Upper lobe of left lung (tissue), 6 donors: Measurements from ENCODE around the gene SLC25A29. TPM values are rescaled to one million over a fixed set of nuclear protein-coding genes. Genes with fewer than 3 reads are reported as not detected.
A peak's percentile ranks its signal among the peaks of the same experiment; 100 is the strongest.

Experiments used
- ATAC-seq, 2 donors: fragments of 200-7000 bp; cut with Tn5 transposase; one replicate each; pipeline ENCODE4 v1.9.1; 2022; ENCODE audit warnings: mild to moderate bottlenecking in 2 of 2, moderate library complexity in 2 of 2; ENCODE audit not compliant: low FRiP score in 2 of 2
- DNase-seq, 2 donors: peaks; one replicate each; pipeline ENCODE4 v3.0.0-alpha.2; 2019 to 2020
- H3K27ac ChIP-seq, 4 donors: fragments of 200-600 bp; sonication (generic); one replicate each; pipeline ENCODE4 v1.5.1; 2016 to 2019
- H3K27me3 ChIP-seq, 4 donors: fragments of 200-600 bp; sonication (generic); one replicate each; pipeline ENCODE4 v1.5.1; 2017 to 2019
- H3K36me3 ChIP-seq, 4 donors: fragments of 200-600 bp; sonication (generic); one replicate each; pipeline ENCODE4 v1.5.1; 2016 to 2019
- H3K4me1 ChIP-seq, 4 donors: fragments of 200-600 bp; sonication (generic); one replicate each; pipeline ENCODE4 v1.5.1; 2018 to 2019
- H3K4me3 ChIP-seq, 4 donors: fragments of 200-600 bp; sonication (generic); one replicate each; pipeline ENCODE4 v1.5.1; 2017 to 2019; ENCODE audit warnings: mild to moderate bottlenecking in 2 of 4, moderate library complexity in 1 of 4
- H3K9me3 ChIP-seq, 4 donors: fragments of 200-600 bp; sonication (generic); one replicate each; pipeline ENCODE4 v1.5.1; 2018 to 2019
- CTCF ChIP-seq, 6 experiments: fragments of 450-650 bp in 4 of 6; fragments of 200-600 bp in 2 of 6; sonication (generic) in 2 of 6; IDR thresholded peaks; one replicate each; pipeline ENCODE4 v1.5.1; 2016 to 2019; ENCODE audit warnings: antibody characterized with exemption in 6 of 6
- EP300 ChIP-seq, 4 donors: sonication (generic); formaldehyde crosslinking; IDR thresholded peaks; one replicate each; pipeline ENCODE4 v1.5.1; 2017; ENCODE audit warnings: antibody characterized with exemption in 4 of 4, control low read depth in 2 of 4
- POLR2A ChIP-seq, 4 donors: fragments of 450-650 bp; IDR thresholded peaks; one replicate each; pipeline ENCODE4 v1.5.1; 2016 to 2017; ENCODE audit warnings: antibody characterized with exemption in 4 of 4, mild to moderate bottlenecking in 2 of 4
- POLR2AphosphoS5 ChIP-seq, 2 donors: sonication (generic); formaldehyde crosslinking; IDR thresholded peaks; one replicate each; pipeline ENCODE4 v1.5.1; 2017; ENCODE audit warnings: antibody characterized with exemption in 2 of 2
- WGBS, 2 donors: methylation state at CpG; one replicate each; pipeline ENCODE4 v1.1.5; 2017 to 2018; 5-methylcytosine and 5-hydroxymethylcytosine counted together
- total RNA-seq, 6 donors: library from RNA; depleted of rRNA in 4 of 6; stranded (reverse); fragments of >200 nt in 4 of 6; gene quantifications; one replicate each; pipeline versions ENCODE4 v1.1.0 to v1.2.1, GENCODE V29; 2016 to 2021
- donor health status: DM: no; HTN: no; CAD: no; lungs with moderate emphysema.
- donor health status: DM: no; HTN: yes; CAD: no; lungs with severe emphysema.

SLC25A29 gene
- total RNA-seq, 6 donors from 2014 or later: 81.5 to 275 (median 96.6) TPM

- ATAC-seq: no peak
- Histone ChIP-seq H3K4me3 (no peak overlapping the region), H3K9me3 (no peaks in the 10 kb centered on the region), H3K4me1 (peaks cover 18 to 30% (median 25%) of the 10 kb centered on the region in 4 donors), H3K36me3 (peaks cover 9 to 29% (median 24%) of the 10 kb centered on the region in 4 donors), H3K27me3 (no peaks in the 10 kb centered on the region), H3K27ac (no peak overlapping the region)
- no peak for TF ChIP-seq CTCF (IDR thresholded peaks at IDR 0.05)
- no peak for DNase-seq
- 85 to 95% methylated on average over 16 of the region's 16 CpGs for WGBS, 2 donors
These were observed 10.7 kb downstream of the SLC25A29 start for GRCh38 chr14:100295376-100296105.

DNA sequence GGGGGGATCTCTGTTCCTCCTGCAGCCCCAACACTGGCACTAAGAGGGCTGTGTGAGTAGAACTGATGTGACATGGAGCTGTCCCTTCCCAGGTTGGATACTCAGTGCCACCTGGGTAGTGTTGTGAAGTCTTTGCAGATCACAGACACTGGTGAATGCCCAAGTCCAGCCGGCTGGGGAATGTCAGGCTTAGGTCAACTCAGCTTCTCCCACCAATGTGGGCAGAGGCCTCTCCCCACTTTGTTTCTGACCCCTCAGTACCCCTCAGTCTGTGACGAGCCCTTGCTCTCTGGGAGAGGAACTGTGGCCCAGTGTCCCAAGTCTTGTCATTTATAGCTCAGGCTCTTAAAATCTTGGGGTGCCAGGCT lies 11.3 kb downstream of the SLC25A29 start:
- no peaks in the 10 kb centered on the region for H3K27me3 ChIP-seq
- 86 to 90% methylated on average over 1 to 2 of the region's 2 CpGs for WGBS, 2 donors
- no peak for DNase-seq

GRCh38 chr14:100294213-100294962 lies 11.9 kb downstream of the SLC25A29 start:
- H3K4me1 ChIP-seq: peaks cover 21 to 32% (median 27%) of the 10 kb centered on the region in 4 donors

More for the DNA sequence above, 11.3 kb downstream of the SLC25A29 start:
- Histone ChIP-seq H3K9me3 (no peaks in the 10 kb centered on the region), H3K4me3 (no peak overlapping the region), H3K27ac (no peak overlapping the region), H3K36me3 (peaks cover 9 to 29% (median 24%) of the 10 kb centered on the region in 4 donors), H3K4me1 (peaks cover 21 to 32% (median 27%) of the 10 kb centered on the region in 4 donors)
- TF ChIP-seq EP300 (IDR thresholded peaks at IDR 0.05) (no peak), POLR2AphosphoS5 (IDR thresholded peaks at IDR 0.05) (no peak), POLR2A (IDR thresholded peaks at IDR 0.05) (no peak), CTCF (IDR thresholded peaks at IDR 0.05) (no peak)
- no peak for ATAC-seq

GRCh38 chr14:100293497-100294212 lies 12.6 kb downstream of the SLC25A29 start:
- TF ChIP-seq POLR2AphosphoS5 (IDR thresholded peaks at IDR 0.05) (no peak), POLR2A (IDR thresholded peaks at IDR 0.05) (no peak), EP300 (IDR thresholded peaks at IDR 0.05) (no peak), CTCF (IDR thresholded peaks at IDR 0.05) (no peak)

More at GRCh38 chr14:100294213-100294962, 11.9 kb downstream of the SLC25A29 start:
- DNase-seq: no peak
- WGBS, 2 donors: 92 to 94% methylated on average over 9 to 12 of the region's 12 CpGs
- Histone ChIP-seq H3K27ac (no peak overlapping the region), H3K9me3 (no peaks in the 10 kb centered on the region), H3K27me3 (no peaks in the 10 kb centered on the region), H3K4me3 (no peak overlapping the region), H3K36me3 (peaks cover 9 to 29% (median 24%) of the 10 kb centered on the region in 4 donors)
- peak in 1 of 2 donors; percentile 16 for ATAC-seq
- TF ChIP-seq EP300 (IDR thresholded peaks at IDR 0.05) (no peak), CTCF (IDR thresholded peaks at IDR 0.05) (no peak), POLR2A (IDR thresholded peaks at IDR 0.05) (no peak), POLR2AphosphoS5 (IDR thresholded peaks at IDR 0.05) (no peak)

More at GRCh38 chr14:100293497-100294212, 12.6 kb downstream of the SLC25A29 start:
- ATAC-seq: no peak
- peak in 1 of 2 donors; percentile 20 for DNase-seq
- no peaks in the 10 kb centered on the region for H3K27me3 ChIP-seq
- H3K4me3 ChIP-seq: no peak overlapping the region
- no peak overlapping the region for H3K27ac ChIP-seq
- H3K4me1 ChIP-seq: peaks cover 21 to 32% (median 26%) of the 10 kb centered on the region in 4 donors
- no peaks in the 10 kb centered on the region for H3K9me3 ChIP-seq
- 85 to 88% methylated on average over 11 to 14 of the region's 14 CpGs for WGBS, 2 donors
- H3K36me3 ChIP-seq: peaks cover 9 to 26% (median 23%) of the 10 kb centered on the region in 4 donors
